Loucy (cell line): ENCODE data around the gene OGFR.

Source experiments
- H2AFZ ChIP-seq: fragments of 200-600 bp; sonication (generic); 2 replicates; pipeline ENCODE4 v1.6.0; 2016; ENCODE audit warnings: antibody characterized with exemption, mild to moderate bottlenecking, low read length, moderate library complexity
- H3F3A ChIP-seq: fragments of 200-600 bp; 2 replicates; pipeline ENCODE4 v1.6.0; 2016; ENCODE audit warnings: antibody characterized with exemption, low read depth, mild to moderate bottlenecking
- H3K27me3 ChIP-seq: fragments of 200-600 bp; sonication (generic); 2 replicates; pipeline ENCODE4 v1.6.1; 2014; ENCODE audit warnings: low read length, mild to moderate bottlenecking; ENCODE audit not compliant: insufficient read depth, poor library complexity, severe bottlenecking
- H3K36me3 ChIP-seq: fragments of 200-600 bp; sonication (generic); 2 replicates; pipeline ENCODE4 v1.6.1; 2016; ENCODE audit warnings: low read length; ENCODE audit not compliant: insufficient read depth
- H3K4me1 ChIP-seq: fragments of 200-600 bp; sonication (generic); 2 replicates; pipeline ENCODE4 v1.5.1; 2014; ENCODE audit warnings: low read length, mild to moderate bottlenecking; ENCODE audit not compliant: insufficient read depth, poor library complexity, severe bottlenecking
- H3K4me2 ChIP-seq: fragments of 200-600 bp; sonication (generic); 2 replicates; pipeline ENCODE4 v1.6.0; 2014; ENCODE audit warnings: antibody characterized with exemption, low read length, low read depth, mild to moderate bottlenecking; ENCODE audit not compliant: poor library complexity, severe bottlenecking
- H3K4me3 ChIP-seq: fragments of 200-600 bp; sonication (generic); 2 replicates; pipeline ENCODE4 v1.5.1; 2014; ENCODE audit warnings: low read length, mild to moderate bottlenecking, mixed read lengths; ENCODE audit not compliant: poor library complexity, severe bottlenecking
- H3K79me2 ChIP-seq: fragments of 200-600 bp; sonication (generic); 2 replicates; pipeline ENCODE4 v1.6.1; 2014; ENCODE audit warnings: low read length; ENCODE audit not compliant: insufficient read depth
- H3K9ac ChIP-seq: fragments of 200-600 bp; sonication (generic); 2 replicates; pipeline ENCODE4 v1.6.0; 2014; ENCODE audit warnings: mild to moderate bottlenecking, low read depth, low read length, moderate library complexity; ENCODE audit not compliant: poor library complexity, severe bottlenecking
- H3K9me2 ChIP-seq: fragments of 200-600 bp; sonication (generic); replicated peaks from 2 replicates; pipeline ENCODE4 v1.6.1; 2016; ENCODE audit warnings: low read depth, low read length, mixed read lengths
- H3K9me3 ChIP-seq: fragments of 200-600 bp; sonication (generic); 2 replicates; pipeline ENCODE4 v1.6.1; 2014; ENCODE audit warnings: mild to moderate bottlenecking, antibody characterized with exemption, low read length, low read depth; ENCODE audit not compliant: insufficient read depth
- H4K20me1 ChIP-seq: fragments of 200-600 bp; sonication (generic); 2 replicates; pipeline ENCODE4 v1.6.0; 2014; ENCODE audit warnings: antibody characterized with exemption, low read length, mild to moderate bottlenecking; ENCODE audit not compliant: insufficient read depth, poor library complexity, severe bottlenecking
- CTCF ChIP-seq: fragments of 200-600 bp; sonication (generic); conservative IDR thresholded peaks from 2 replicates; pipeline ENCODE4 v1.5.1; 2014; ENCODE audit warnings: mild to moderate bottlenecking, antibody characterized with exemption, low read length
- EZH2phosphoT487 ChIP-seq: fragments of 200-600 bp; IDR thresholded peaks from 2 replicates; pipeline ENCODE4 v1.6.1; 2018; ENCODE audit warnings: antibody characterized with exemption, mild to moderate bottlenecking, moderate library complexity, borderline replicate concordance

Gene OGFR

GRCh38 chr20:62785393-62785792, 19.2 kb upstream of the OGFR start:
- Histone ChIP-seq H3K27me3 (no peaks in the 10 kb centered on the region), H3K9me3 (no peaks in the 10 kb centered on the region), H3K9ac (no peak overlapping the region), H4K20me1 (no peaks in the 10 kb centered on the region), H3K4me3 (no peak overlapping the region), H3K36me3 (no peaks in the 10 kb centered on the region), H3K9me2 (no peaks in the 10 kb centered on the region), H3K4me2 (no peak overlapping the region), H2AFZ (no peak overlapping the region), H3K79me2 (no peaks in the 10 kb centered on the region), H3F3A (no peaks in the 10 kb centered on the region), H3K4me1 (peaks cover 21% of the 10 kb centered on the region)
- TF ChIP-seq EZH2phosphoT487 (no peak), CTCF (no peak)

DNA sequence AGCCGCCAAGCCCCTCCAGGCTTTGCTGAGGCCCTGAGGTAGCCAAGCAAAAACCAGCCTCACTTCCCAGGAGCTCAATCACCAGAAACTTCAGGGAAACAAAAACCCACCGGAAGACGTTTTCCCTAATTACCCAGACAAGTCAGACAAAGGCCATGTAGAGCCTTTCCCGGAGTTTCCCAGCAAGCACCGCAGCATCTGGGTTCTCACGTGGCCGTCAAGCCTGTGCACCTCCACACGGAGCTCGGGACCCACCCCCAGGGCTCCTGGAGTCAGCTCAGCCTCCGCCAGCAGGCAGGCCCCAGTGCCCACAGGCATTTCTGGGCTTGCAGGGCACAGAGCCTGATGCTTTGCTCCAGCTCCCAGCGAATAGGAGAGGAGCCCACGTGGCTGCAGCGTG, 18.5 kb upstream of the OGFR start:
- Histone ChIP-seq H4K20me1 (no peaks in the 10 kb centered on the region), H2AFZ (no peak overlapping the region), H3K79me2 (no peaks in the 10 kb centered on the region), H3K36me3 (no peaks in the 10 kb centered on the region), H3F3A (no peaks in the 10 kb centered on the region), H3K4me2 (no peak overlapping the region), H3K9ac (no peak overlapping the region), H3K27me3 (no peaks in the 10 kb centered on the region), H3K4me3 (no peak overlapping the region), H3K4me1 (peaks cover 21% of the 10 kb centered on the region), H3K9me3 (no peaks in the 10 kb centered on the region), H3K9me2 (no peaks in the 10 kb centered on the region)
- no peak for TF ChIP-seq EZH2phosphoT487

- no peaks in the 10 kb centered on the region for H3F3A ChIP-seq
- no peaks in the 10 kb centered on the region for H4K20me1 ChIP-seq
- TF ChIP-seq EZH2phosphoT487, result no peak
- TF ChIP-seq CTCF, result no peak
- H3K4me1 ChIP-seq, result peaks cover 21% of the 10 kb centered on the region
- H3K4me2 ChIP-seq, result no peak overlapping the region
- H3K36me3 ChIP-seq, result no peaks in the 10 kb centered on the region
- H3K9ac ChIP-seq, result no peak overlapping the region
- no peak overlapping the region for H3K4me3 ChIP-seq
- H3K27me3 ChIP-seq, result no peaks in the 10 kb centered on the region
- no peaks in the 10 kb centered on the region for H3K9me3 ChIP-seq
- H2AFZ ChIP-seq, result no peak overlapping the region
- H3K9me2 ChIP-seq, result no peaks in the 10 kb centered on the region
- H3K79me2 ChIP-seq, result no peaks in the 10 kb centered on the region
Observed at GRCh38 chr20:62787321-62787720, 17.3 kb upstream of the OGFR start.

DNA sequence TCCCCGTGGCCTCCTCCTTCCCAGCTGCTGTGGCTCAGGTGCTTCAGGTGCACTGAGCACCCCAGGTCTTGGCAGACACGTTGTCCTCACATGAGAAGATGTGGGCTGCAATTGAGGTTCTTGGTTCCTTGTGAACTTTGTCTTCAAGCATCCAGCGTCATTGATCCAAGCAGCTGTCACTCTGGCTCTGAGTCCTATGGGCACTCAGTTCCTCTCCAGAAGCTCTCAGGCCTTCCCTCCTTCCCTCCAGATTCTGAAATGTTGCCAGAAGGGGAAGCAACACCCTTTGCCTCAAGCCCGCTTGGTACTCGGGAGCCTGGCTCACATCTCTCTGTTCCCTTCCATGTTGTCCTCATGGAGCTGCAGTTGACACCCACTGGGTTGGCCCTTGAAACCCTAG, 16.8 kb upstream of the OGFR start:
- H3K36me3 ChIP-seq, result no peaks in the 10 kb centered on the region
- no peaks in the 10 kb centered on the region for H3F3A ChIP-seq
- H3K4me3 ChIP-seq, result no peak overlapping the region
- H3K9me3 ChIP-seq, result no peaks in the 10 kb centered on the region
- no peak overlapping the region for H3K9ac ChIP-seq
- H2AFZ ChIP-seq, result no peak overlapping the region
- H3K4me1 ChIP-seq, result peaks cover 15% of the 10 kb centered on the region
- no peaks in the 10 kb centered on the region for H3K9me2 ChIP-seq
- TF ChIP-seq CTCF (no peak), EZH2phosphoT487 (no peak)
- no peaks in the 10 kb centered on the region for H3K27me3 ChIP-seq
- no peaks in the 10 kb centered on the region for H4K20me1 ChIP-seq
- H3K79me2 ChIP-seq, result no peaks in the 10 kb centered on the region
- H3K4me2 ChIP-seq, result no peak overlapping the region
